ENCODE measurements around the gene TRIM41. TPM values are rescaled to one million over a fixed set of nuclear protein-coding genes. Genes with fewer than 3 reads are reported as not detected.
"Not testable (repeated sequence)": the region's sequence is repeated elsewhere in the genome, so short reads cannot be mapped to it uniquely, and the experiment has no call there.

Gene TRIM41
- total RNA-seq, 1 donor from 2014 or later, result 33.0 TPM

- intact Hi-C loops (cut with DNase I), result loop anchor here (10.0 kb wide), 1 partner anchor 428 kb away; no protein-coding TSS in a partner anchor
- no peak for DNase-seq (ENCODE audit: low spot score)
These were observed 20.0 kb downstream of the TRIM41 start for GRCh38 chr5:181243018-181243563.

GRCh38 chr5:181243564-181244343, 20.7 kb downstream of the TRIM41 start, which contains the start of gene RACK1:
TSS of gene RACK1 (minus strand) at chr5:181243906. CDS start at chr5:181243800, 106 bp downstream.
- intact Hi-C loops (cut with DNase I), result loop anchor here (1.0 to 10.0 kb wide), 3 partner anchors 20 to 429 kb away; partner anchors contain the start of gene TRIM41
- DNase-seq (ENCODE audit: low spot score), result peak; percentile 92

DNA sequence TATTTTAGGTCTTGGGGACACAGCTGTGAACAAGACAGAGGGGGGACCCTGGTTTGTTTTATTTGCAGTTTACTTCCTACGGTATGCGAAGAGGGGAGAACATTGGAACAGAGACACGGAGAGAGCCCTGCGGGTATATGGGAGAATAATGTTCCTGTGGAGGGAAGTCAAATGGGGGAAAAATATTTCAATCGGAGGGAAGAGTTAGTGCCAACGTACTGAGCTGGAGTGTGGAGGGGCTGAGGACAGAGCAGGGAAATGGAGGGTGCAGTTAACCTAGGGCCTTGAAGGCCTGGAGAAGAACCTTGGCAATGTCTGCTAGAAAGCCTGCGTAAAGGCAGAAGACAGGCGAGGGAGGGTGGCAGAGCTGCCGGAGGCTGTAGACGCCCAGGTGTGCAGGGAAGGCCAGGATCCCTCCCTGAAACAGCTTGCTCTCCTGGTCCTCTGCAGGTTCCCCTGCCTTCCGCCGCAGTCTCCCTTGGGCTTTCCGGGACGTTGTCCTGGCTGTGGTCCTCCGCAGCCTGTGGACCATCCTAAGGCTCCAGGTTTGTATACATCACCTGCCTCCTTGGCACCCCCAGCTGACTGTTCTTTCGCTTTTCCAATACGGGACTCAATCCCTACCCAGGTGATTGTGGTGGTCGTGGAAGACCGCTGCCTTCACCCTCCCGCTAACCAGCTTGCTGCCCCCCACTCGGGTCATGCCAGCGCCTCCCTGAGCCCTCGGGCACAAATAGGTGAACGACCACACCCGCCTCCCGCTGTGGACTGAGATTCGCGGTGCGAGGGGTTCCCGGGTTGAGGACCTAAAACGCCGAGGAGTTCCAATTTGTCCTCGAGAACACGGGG, 22.6 kb downstream of the TRIM41 start:
- DNase-seq (ENCODE audit: low spot score), result no peak
- intact Hi-C loops (cut with DNase I), result loop anchor here (2.0 to 10.0 kb wide), 2 partner anchors 15 to 431 kb away; partner anchors contain the start of gene TRIM52

- DNase-seq (ENCODE audit: low spot score), result peak; percentile 96
- intact Hi-C loops (cut with DNase I), result loop anchor here (2.0 to 10.0 kb wide), 2 partner anchors 14 to 432 kb away; partner anchors contain the start of gene TRIM52
These were observed 23.4 kb downstream of the TRIM41 start for GRCh38 chr5:181246276-181247049.

DNA sequence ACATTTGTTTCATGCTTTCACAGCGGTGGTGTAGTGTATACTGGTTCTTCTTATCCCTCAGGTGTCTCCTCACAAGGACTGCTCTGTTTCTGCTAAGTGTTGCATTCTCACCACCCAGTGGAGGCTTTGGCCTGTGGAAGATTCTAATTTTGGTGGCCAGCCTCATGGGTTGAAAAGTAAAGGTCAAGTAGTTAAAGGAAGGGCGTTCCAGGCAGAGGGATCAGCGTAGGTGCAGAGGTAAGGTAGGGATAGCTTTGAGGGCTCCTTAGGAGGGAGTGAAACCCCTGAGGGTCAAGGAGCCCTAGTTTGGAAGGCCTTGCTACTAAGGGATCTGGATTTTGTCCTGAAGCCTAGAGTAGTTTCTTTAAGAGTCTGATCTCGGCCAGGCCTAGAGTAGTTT, 25.2 kb downstream of the TRIM41 start:
- DNase-seq (ENCODE audit: low spot score), result no peak
- intact Hi-C loops (cut with DNase I), result loop anchor here (10.0 kb wide), 1 partner anchor 433 kb away; no protein-coding TSS in a partner anchor

- intact Hi-C loops (cut with DNase I), result no loop called here
- DNase-seq (ENCODE audit: low spot score), result no peak
These were observed 32.2 kb downstream of the TRIM41 start for GRCh38 chr5:181255276-181255675.

- intact Hi-C loops (cut with DNase I), result no loop called here
- DNase-seq (ENCODE audit: low spot score), result no peak
These were observed 32.9 kb downstream of the TRIM41 start for GRCh38 chr5:181255836-181256578.

GRCh38 chr5:181258576-181258975, 35.5 kb downstream of the TRIM41 start:
- no peak for DNase-seq (ENCODE audit: low spot score)
- intact Hi-C loops (cut with DNase I), result no loop called here

DNA sequence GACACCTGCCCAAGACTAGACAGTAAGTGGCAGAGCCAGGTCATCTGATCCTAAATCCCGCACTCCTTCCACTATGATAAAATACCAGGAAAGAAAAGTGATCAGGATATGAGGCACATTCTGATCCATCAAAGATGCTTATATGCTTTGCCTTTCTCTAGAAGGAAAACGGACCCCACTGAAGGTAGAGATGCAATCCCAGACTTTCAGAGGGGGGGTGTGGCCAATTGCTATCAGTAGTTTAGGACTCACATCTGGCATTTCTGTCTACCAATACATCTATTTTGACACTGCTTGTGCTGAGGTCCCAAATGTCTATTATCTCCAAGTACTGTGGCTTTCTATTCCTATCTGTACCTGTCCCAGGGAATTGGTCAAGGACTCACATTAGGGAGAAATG, 36.2 kb downstream of the TRIM41 start:
- intact Hi-C loops (cut with DNase I), result no loop called here
- no peak for DNase-seq (ENCODE audit: low spot score)

DNA sequence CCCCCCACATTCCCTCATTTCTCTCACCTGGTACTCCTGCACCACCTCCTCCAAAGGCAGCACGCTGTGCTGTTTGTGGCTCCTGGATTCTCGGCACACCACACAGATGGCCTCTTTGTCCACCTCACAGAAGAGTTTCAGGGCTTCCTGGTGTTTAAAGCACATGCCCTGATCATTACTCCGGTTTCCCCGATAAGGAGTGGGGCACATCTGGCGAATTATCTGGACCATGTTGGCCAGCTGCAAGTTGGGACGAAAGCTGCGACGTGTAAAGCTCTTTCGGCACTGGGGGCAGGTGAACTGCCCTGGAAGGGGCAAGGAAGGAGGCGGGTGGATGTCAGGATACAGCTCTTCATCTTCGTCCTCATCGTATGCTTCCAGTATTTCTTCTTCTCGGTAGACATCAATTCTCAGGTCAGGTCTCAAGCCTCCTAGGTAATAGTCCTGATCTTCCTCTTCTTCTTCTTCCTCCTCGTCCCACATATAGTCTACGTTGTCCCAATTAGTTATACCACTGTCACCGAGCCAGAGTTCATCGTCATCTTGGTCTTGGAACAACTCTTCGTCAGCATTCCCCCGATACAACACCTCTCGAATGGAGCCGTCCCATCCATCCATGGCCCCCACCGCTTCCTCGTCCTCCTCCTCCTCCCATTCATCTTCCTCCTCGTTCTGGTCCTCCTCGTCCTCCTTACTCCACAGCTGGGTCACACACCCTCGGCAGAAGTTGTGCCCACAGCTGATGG, 37.1 kb downstream of the TRIM41 start:
- intact Hi-C loops (cut with DNase I), result loop anchor here (2.0 kb wide), 2 partner anchors 13 to 69 kb away; no protein-coding TSS in a partner anchor
- no peak for DNase-seq (ENCODE audit: low spot score)

GRCh38 chr5:181260720-181261319, 37.7 kb downstream of the TRIM41 start, which contains the start of gene TRIM52:
TSS of gene TRIM52 (minus strand) at chr5:181261143. CDS start at chr5:181260813, 330 bp downstream.
- intact Hi-C loops (cut with DNase I), result loop anchor here (1.0 to 2.0 kb wide), 3 partner anchors 14 to 70 kb away; partner anchors contain the start of gene TRIM41
- DNase-seq (ENCODE audit: low spot score), result peak; percentile 97

GRCh38 chr5:181261320-181262049, 38.4 kb downstream of the TRIM41 start:
- peak; percentile 88 for DNase-seq (ENCODE audit: low spot score)

DNA sequence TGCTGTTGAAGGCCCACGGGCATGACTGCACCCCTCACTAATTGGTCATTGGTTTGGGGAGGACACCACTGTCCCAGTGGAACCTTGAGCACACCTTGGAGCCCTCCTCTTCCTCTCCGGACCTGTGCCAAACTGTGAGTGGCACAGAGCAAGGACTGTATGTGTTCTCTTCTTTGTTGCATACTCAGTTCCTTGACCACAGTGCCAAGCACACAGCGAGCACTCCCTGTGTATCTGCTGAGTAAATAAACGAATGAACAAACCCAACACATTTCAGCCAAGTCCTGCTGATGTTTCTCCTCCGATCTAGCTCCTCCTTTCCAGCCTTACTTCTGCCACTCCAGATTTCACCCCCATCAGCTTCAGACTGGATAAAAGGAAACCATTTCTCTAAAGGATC, 40.6 kb downstream of the TRIM41 start:
- intact Hi-C loops (cut with DNase I), result no loop called here

More at GRCh38 chr5:181261320-181262049, 38.4 kb downstream of the TRIM41 start:
- intact Hi-C loops (cut with DNase I), result loop anchor here (1.0 to 2.0 kb wide), 3 partner anchors 15 to 71 kb away; partner anchors contain the start of gene TRIM41

DNA sequence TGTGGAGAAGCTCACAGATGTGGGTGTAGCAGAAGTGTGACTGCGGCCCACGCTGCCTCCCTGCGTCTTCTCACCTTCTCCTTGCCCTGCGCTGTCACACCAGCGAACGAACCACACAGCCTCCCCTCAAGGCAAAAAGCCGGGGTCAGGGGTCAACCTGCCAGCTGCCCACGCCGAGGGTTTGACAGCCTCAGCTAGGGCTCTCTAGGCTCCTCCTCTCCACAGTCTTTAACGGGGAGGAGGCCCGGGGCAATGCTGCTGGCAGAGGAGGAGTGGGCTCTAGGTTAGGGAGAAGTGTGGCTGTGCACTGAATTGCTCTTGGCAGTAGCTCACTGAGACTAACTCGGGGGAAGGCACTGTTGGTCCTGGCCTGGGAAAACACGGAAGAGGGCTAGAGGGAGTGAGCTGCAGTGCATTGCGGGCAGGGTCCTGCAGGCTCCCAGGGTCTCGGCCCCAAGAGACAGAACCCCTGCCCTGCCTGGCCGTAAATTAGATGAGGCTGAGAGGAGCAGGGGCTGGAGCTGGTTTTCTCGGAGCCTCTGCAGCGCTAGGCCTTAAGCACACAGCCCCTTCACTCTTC, 42.1 kb downstream of the TRIM41 start:
- intact Hi-C loops (cut with DNase I), result no loop called here
- no peak for DNase-seq (ENCODE audit: low spot score)

More for the DNA sequence above, 40.6 kb downstream of the TRIM41 start:
- no peak for DNase-seq (ENCODE audit: low spot score)

- intact Hi-C loops (cut with DNase I); DNase-seq (ENCODE audit: low spot score): not testable (repeated sequence)
These were observed 44.3 kb downstream of the TRIM41 start for GRCh38 chr5:181267291-181267904.
